Liver (tissue), 3 donors: ENCODE measurements around the gene LMTK3.

Experiments
- EGR1 ChIP-seq, 2 donors: IDR thresholded peaks; 2 replicates each; pipeline ENCODE4 v1.6.1; 2016 to 2018; ENCODE audit warnings: antibody characterized with exemption in 2 of 2, low read depth in 2 of 2
- GABPA ChIP-seq, 2 donors: IDR thresholded peaks in 1 of 2; conservative IDR thresholded peaks in 1 of 2; 2 replicates each; pipeline ENCODE4 v1.6.1; 2016; ENCODE audit warnings: antibody characterized with exemption in 2 of 2, mild to moderate bottlenecking in 1 of 2, moderate library complexity in 1 of 2
- JUND ChIP-seq, 2 donors: IDR thresholded peaks; 2 replicates each; pipeline ENCODE4 v1.6.1; 2016; ENCODE audit warnings: antibody characterized with exemption in 2 of 2
- RAD21 ChIP-seq, 2 donors: IDR thresholded peaks; 2 replicates each; pipeline ENCODE4 v1.6.1; 2016; ENCODE audit warnings: antibody characterized with exemption in 2 of 2, mild to moderate bottlenecking in 2 of 2
- RXRA ChIP-seq, 2 donors: IDR thresholded peaks; 2 replicates each; pipeline ENCODE4 v1.6.1; 2017 to 2018; ENCODE audit warnings: antibody characterized with exemption in 2 of 2, mild to moderate bottlenecking in 1 of 2
- SP1 ChIP-seq: IDR thresholded peaks from 2 replicates; pipeline ENCODE4 v1.6.1; 2018; ENCODE audit warnings: antibody characterized with exemption, mild to moderate bottlenecking
- TAF1 ChIP-seq: conservative IDR thresholded peaks from 2 replicates; pipeline ENCODE4 v1.6.1; 2016; ENCODE audit warnings: antibody characterized with exemption, mild to moderate bottlenecking
- YY1 ChIP-seq: IDR thresholded peaks from 2 replicates; pipeline ENCODE4 v1.6.1; 2016; ENCODE audit warnings: antibody characterized with exemption, mild to moderate bottlenecking
- TF ChIP-seq, protein P1 (sequence below): fragments of 150-350 bp; IDR thresholded peaks from 2 replicates; pipeline ENCODE4 v1.5.1; 2017; ENCODE audit warnings: improper control_type of control experiment, low read depth, low read length; ENCODE audit not compliant: missing input control
- TF ChIP-seq, protein P2 (sequence below): IDR thresholded peaks from 2 replicates; pipeline ENCODE4 v1.6.1; 2016; ENCODE audit warnings: antibody characterized with exemption, mild to moderate bottlenecking
- TF ChIP-seq, protein P3 (sequence below): IDR thresholded peaks from 2 replicates; pipeline ENCODE4 v1.6.1; 2016; ENCODE audit warnings: antibody characterized with exemption
- TF ChIP-seq, protein P4 (sequence below): IDR thresholded peaks from 2 replicates; pipeline ENCODE4 v1.6.1; 2016; ENCODE audit warnings: antibody characterized with exemption
- donor health status: healthy.
- donor health status: healthy.

DNA sequence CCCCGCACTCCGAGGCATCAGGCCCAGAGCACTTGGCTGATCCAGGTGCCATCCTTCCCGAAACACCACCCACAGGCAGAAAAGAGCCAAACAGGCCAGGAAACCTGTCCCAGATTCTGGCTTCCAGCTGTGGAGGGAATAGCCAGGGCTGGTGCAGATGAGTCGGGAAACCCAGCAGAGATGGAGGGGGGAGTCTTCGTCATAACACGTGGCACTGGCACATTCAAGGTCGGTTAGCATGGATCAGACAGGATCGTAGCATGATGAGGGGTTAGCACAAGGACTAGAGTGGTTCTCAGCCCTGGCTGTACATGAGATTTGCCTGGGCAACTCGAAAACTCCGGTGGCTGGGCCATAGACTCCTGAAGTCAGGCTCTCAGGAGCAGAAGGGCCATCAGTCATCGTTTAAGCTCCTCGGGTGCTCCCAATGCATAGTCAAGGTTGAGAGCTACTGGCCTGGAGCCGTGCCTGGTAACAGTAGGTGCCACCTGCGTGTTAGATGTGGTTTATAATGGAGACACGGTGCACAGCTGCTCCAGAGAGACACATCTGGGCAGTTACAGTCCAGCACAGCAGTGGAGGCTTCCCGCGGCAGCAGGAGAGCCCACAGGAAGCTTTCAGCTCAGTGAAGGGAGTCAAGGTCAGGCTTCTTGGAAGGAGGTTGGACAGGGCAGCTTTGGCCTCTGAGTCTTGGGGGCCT is 36.1 kb downstream of the LMTK3 start:
- TF ChIP-seq, protein P1, sequence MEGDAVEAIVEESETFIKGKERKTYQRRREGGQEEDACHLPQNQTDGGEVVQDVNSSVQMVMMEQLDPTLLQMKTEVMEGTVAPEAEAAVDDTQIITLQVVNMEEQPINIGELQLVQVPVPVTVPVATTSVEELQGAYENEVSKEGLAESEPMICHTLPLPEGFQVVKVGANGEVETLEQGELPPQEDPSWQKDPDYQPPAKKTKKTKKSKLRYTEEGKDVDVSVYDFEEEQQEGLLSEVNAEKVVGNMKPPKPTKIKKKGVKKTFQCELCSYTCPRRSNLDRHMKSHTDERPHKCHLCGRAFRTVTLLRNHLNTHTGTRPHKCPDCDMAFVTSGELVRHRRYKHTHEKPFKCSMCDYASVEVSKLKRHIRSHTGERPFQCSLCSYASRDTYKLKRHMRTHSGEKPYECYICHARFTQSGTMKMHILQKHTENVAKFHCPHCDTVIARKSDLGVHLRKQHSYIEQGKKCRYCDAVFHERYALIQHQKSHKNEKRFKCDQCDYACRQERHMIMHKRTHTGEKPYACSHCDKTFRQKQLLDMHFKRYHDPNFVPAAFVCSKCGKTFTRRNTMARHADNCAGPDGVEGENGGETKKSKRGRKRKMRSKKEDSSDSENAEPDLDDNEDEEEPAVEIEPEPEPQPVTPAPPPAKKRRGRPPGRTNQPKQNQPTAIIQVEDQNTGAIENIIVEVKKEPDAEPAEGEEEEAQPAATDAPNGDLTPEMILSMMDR, result no peak
- TF ChIP-seq GABPA (IDR thresholded peaks at IDR 0.05 in 1 of 2, conservative IDR thresholded peaks at IDR 0.05 in 1 of 2) (no peak), SP1 (no peak), RXRA (IDR thresholded peaks at IDR 0.05) (no peak), TAF1 (no peak), EGR1 (IDR thresholded peaks at IDR 0.05; ENCODE audit: low read depth in 2 of 2) (no peak), RAD21 (IDR thresholded peaks at IDR 0.05) (no peak), JUND (IDR thresholded peaks at IDR 0.05) (no peak), YY1 (no peak)
- TF ChIP-seq, protein P2, sequence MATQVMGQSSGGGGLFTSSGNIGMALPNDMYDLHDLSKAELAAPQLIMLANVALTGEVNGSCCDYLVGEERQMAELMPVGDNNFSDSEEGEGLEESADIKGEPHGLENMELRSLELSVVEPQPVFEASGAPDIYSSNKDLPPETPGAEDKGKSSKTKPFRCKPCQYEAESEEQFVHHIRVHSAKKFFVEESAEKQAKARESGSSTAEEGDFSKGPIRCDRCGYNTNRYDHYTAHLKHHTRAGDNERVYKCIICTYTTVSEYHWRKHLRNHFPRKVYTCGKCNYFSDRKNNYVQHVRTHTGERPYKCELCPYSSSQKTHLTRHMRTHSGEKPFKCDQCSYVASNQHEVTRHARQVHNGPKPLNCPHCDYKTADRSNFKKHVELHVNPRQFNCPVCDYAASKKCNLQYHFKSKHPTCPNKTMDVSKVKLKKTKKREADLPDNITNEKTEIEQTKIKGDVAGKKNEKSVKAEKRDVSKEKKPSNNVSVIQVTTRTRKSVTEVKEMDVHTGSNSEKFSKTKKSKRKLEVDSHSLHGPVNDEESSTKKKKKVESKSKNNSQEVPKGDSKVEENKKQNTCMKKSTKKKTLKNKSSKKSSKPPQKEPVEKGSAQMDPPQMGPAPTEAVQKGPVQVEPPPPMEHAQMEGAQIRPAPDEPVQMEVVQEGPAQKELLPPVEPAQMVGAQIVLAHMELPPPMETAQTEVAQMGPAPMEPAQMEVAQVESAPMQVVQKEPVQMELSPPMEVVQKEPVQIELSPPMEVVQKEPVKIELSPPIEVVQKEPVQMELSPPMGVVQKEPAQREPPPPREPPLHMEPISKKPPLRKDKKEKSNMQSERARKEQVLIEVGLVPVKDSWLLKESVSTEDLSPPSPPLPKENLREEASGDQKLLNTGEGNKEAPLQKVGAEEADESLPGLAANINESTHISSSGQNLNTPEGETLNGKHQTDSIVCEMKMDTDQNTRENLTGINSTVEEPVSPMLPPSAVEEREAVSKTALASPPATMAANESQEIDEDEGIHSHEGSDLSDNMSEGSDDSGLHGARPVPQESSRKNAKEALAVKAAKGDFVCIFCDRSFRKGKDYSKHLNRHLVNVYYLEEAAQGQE, result no peak
- TF ChIP-seq, protein P3, sequence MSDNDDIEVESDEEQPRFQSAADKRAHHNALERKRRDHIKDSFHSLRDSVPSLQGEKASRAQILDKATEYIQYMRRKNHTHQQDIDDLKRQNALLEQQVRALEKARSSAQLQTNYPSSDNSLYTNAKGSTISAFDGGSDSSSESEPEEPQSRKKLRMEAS, result no peak
- TF ChIP-seq, protein P4, sequence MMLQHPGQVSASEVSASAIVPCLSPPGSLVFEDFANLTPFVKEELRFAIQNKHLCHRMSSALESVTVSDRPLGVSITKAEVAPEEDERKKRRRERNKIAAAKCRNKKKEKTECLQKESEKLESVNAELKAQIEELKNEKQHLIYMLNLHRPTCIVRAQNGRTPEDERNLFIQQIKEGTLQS, result no peak
